Frontal cortex (tissue), 4 donors: Measurements from ENCODE around the gene ATP6V0A4. TPM values are rescaled to one million over a fixed set of nuclear protein-coding genes. Genes with fewer than 3 reads are reported as not detected.

Experiments used
- DNase-seq, 2 donors: peaks; one replicate each; pipeline ENCODE4 v3.0.0; 2012; ENCODE audit warnings: low spot score in 2 of 2
- FAIRE-seq: peaks from 2 replicates; lab custom pipeline; 2012; peaks lifted over from hg19 to GRCh38; lab: Jason Lieb, UNC
- total RNA-seq: library from RNA; depleted of rRNA; stranded (reverse); fragments of >200 nt; gene quantifications from one replicate; pipeline ENCODE4 v1.2.3, GENCODE V29; 2014
- donor health status: control.
- donor health status: control.
- donor health status: control.

The ATP6V0A4 gene
- total RNA-seq, 1 donor from 2014 or later, result 2.4 TPM

GRCh38 chr7:138666385-138666784, 131.6 kb downstream of the ATP6V0A4 start:
- no peak for FAIRE-seq
- DNase-seq, result no peak

DNA sequence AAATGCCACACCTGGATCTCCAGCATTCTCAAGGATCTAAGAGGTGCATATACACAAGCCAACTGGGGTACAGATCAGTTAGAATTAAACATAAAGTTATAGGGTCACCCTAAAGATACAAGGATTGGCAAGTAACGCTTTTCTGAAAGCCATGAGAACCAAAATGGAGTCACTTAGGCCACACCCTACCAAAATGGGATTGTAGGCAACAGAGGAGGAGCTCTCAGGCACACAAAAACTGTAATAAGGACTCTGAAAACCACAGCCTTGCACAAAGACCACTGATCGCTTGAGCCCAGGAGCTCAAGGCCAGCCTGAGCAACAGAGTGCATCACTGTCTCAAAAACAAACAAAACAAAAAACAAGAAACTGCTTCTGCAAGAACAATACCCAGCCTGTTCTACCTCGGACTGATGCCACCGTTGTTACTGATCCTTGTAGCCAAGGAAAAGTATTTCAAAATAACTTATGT, 132.3 kb downstream of the ATP6V0A4 start:
- DNase-seq (no peak), FAIRE-seq (no peak)

GRCh38 chr7:138665249-138665648, 132.7 kb downstream of the ATP6V0A4 start:
- DNase-seq (no peak), FAIRE-seq (no peak)

- no peak for FAIRE-seq
- DNase-seq, result peak in 1 of 2 donors; percentile 22
These were observed 134.0 kb downstream of the ATP6V0A4 start for GRCh38 chr7:138663725-138664710.

- FAIRE-seq (no peak), DNase-seq (no peak)
These were observed 135.0 kb downstream of the ATP6V0A4 start for GRCh38 chr7:138662991-138663320.

- DNase-seq (no peak), FAIRE-seq (no peak)
These were observed 135.7 kb downstream of the ATP6V0A4 start for GRCh38 chr7:138662076-138662990.

DNA sequence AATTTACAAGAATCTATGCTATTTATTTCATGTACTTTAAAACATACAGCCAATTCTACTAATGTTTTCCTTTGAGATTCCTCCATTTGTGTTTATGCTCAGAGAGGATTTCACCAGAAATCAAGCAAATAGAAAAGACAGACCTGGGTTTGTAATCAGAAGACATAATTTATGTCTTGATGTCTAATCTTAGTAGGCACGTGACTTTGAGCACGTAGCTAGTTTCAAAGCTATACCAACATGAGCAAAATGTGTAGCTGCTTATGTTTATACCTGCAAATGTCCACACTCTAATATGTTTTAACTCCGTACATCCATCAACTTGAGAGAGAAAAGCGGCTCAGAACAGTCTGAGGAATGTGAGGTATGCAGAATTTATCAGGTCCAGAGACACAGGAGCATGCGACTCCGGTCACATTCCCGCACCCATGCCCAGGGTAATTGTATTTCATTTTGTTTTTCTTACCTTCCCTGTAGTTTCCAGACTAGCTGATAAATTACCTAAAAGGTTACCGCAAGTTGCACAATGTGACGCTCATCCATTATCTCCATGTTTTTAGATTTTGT, 136.8 kb downstream of the ATP6V0A4 start:
- FAIRE-seq, result no peak

DNA sequence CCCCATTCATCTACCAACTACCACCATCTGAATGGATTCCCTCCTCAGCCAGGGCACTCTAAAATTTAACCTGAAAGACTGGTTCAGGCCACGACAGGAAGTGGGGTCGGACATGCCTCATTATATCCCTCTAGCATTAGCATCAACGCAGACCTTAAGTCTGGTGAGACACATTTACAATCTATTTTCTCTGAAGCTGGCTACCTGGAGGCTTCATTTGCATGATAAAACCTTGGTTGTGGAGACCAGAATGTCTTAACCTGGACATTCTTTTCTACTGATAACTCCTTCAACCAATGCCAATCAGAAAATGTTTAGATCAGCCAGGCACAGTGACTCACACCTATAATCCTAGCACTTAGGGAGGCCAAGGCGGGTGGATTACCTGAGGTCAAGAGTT, 139.1 kb downstream of the ATP6V0A4 start:
- FAIRE-seq, result no peak

More for the DNA sequence above, 136.8 kb downstream of the ATP6V0A4 start:
- DNase-seq, result no peak

GRCh38 chr7:138657854-138658386, 140.1 kb downstream of the ATP6V0A4 start:
- no peak for FAIRE-seq

More for the DNA sequence above, 139.1 kb downstream of the ATP6V0A4 start:
- no peak for DNase-seq

DNA sequence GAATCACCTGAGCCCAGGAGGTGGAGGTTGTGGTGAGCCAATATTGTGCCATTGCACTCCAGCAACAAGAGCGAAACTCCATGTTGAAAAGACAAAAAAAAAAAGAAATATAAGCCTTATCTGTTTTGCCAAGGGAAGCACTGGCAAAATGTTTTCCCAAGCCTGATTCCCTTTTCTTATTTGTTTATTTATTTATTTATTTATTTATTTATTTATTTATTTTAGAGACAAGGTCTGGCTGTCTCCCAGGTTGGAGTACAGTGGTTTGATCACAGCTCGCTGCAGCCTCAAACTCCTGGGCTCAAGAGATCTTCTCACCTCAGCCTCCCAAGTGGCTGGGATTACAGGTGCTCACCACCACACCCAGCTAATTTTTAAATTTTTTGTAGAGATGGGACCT, 141.0 kb downstream of the ATP6V0A4 start:
- FAIRE-seq (no peak), DNase-seq (no peak)

More at GRCh38 chr7:138657854-138658386, 140.1 kb downstream of the ATP6V0A4 start:
- no peak for DNase-seq

Other genes starting within 250 kb of the ATP6V0A4 start
- gene SVOPL, start 96.8 kb downstream of the ATP6V0A4 start, total RNA-seq, result 0.82 TPM
- gene TMEM213, start 202 bp downstream of the ATP6V0A4 start, total RNA-seq, result not detected
- 21.6 TPM for gene KIAA1549, start 183.2 kb upstream of the ATP6V0A4 start, total RNA-seq
- 5.7 TPM for gene ZC3HAV1L, start 237.8 kb upstream of the ATP6V0A4 start, total RNA-seq